ENCODE data around the gene GPRIN2.
"Not testable (repeated sequence)": the region's sequence is repeated elsewhere in the genome, so short reads cannot be mapped to it uniquely, and the experiment has no call there.

The GPRIN2 gene

DNA sequence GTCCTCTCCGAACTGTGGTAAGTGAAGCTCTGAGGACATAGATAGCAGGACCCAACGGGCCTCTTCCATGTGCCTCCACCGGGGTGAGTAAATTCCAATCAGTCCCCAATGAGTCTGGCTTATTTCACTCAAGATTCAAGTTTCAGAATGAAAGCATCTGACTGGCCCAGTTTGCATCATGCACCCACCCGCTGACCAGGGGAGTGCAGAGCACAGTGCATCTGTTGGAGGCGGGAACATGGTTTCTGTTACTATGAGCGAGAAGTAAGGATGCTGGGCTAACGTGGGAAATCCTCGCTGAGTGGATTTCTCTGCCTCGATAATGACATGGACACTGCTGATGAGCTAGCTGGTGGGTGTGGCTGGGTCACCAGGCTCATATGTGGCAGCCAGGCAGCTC, 10.7 kb upstream of the GPRIN2 start:
- DNase-seq (ENCODE audit: low read depth) = not testable (repeated sequence)

DNA sequence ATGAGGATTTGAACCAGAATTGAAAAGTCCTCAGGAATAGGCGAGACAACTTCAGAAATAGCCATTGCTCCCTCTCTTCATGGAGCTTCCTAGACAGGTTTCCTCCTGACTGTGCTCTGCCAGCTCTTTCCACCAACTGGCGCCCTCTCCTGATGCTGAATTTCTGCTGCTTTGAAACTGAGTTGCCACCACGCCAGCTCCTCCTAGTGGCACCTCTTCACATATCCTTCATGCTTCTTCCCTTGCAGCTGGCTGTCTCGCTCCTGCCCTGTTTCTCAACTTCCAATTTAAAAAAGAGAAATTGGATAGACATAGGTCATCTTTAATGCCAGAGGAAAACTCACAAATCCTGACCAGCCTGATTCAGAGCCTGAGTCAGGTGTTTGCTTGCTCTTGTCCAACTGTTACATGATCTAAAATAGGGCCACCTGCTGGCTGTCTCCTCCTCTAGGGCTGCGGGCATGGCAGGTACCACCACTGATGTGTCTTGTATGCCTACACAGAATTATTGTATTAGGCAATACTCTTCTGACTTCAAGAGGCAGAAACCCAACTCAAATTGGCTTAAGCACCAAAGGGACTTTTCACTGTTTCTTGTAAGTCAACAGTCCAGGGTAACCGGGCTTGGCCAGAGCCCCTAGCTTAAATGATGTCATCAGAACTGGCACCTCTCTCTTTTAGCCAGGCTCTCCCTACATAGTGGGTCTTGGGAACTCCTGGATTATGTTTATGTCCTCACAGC, 9.3 kb upstream of the GPRIN2 start:
- peak; percentile 31 for DNase-seq (ENCODE audit: low read depth)

DNA sequence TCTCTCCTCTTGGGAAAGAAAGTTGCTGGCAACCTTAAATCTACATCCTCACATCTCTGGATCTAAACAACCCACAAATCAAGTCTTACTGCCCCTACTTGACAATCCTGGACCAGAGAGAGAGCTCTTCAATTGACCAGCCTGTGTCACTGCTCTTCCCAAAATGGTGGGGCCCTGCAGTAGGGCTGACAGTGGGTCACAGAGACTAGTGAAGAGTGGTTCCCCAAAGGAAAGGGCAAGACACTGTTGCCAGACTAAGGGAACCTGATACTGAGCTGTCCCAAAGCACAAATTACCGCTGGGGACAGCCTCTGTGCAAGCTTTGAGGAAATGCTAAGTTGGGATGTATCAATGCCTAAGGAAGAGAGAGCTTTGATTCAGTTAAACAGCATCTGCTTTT, 4.5 kb upstream of the GPRIN2 start:
- no peak for DNase-seq (ENCODE audit: low read depth)

DNA sequence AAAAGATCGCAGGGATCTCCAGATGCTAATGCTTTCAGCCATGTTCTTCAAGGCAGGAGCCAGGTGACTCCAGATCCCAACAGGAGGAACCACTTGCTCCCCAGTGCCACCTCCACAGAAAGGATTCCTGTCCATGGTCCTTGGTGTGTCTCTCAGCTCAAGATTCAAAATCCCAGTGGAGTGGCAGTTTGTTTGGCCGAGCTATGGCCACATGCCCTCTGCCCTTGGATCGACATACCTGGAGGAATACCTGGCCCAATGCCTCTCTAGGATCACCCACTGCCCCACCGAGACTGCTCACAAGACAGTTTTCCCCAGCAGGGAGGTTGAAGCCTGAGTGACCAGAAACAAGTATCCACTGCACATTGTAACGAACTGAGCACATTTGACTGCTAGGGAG, 3.9 kb upstream of the GPRIN2 start:
- DNase-seq (ENCODE audit: low read depth) = no peak

DNA sequence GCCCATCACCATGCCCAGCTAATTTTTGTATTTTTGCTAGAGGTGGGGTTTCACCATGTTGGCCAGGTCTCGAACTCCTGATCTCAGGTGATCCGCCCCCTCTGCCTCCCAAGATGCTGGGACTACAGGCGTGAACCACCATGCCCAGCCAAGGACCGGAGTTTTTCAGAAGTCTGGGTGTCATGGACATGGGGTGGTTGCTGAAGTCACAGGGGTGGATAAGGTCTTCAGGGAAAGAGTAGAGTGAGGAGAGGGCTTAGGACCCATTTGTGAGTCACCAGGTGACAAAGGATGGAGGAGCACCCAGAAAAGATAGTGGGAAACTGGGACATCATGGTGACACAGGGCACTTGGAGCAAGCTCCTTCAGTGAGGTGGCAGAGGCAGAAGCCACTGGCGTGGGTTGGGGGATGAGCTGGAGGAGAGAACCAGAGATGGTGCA, 2.8 kb upstream of the GPRIN2 start:
- no peak for DNase-seq (ENCODE audit: low read depth)

DNA sequence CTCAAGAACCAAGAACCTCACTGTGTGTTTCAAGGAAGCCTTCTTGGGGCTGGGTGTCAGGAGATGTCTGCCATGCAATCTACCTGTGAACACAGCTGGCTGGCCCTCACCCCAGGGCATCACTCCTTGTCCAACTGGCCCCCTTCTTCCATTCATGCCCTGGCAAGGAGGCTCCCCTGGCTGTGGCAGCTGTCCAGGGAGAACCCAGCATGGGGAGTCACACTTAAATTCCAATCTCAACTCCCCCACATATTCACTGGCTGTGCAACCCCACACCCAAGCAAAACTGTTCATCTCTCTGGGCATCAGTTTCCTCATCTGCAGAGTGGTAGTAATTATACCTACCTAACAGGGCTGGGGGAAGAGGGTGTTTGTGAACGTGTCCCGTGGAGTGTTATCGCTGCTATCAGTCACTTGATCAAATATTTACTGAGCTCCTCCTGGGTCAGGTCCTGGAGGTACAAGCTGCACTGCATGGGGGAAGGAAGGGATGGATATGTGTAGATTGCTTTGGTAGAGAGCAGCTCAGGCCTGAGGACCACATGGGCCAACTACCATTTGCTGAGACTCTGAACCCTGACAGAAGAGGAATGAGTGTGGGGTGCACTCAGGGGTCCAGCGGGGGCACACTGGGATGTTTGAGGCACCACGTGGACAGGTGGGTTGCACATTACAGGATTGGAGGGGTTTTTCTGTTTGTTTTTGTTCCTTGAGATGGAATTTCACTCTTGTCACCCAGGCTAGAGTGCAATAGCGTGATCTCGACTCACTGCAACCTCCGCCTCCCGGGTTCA, 2.1 kb upstream of the GPRIN2 start:
- no peak for DNase-seq (ENCODE audit: low read depth)

DNA sequence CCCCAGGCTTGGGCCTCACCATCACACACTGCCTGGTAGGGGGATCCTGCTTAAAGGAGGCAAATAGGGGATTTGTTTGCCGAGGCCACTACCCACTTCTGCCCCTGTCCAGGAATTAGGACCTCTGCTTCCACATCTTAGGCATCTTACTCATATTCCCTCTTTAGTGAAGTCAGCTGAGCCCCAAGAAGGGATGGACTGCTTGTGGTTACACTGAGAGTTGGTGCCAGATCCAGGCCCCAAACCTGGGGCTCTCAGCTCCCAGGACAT, 1.6 kb upstream of the GPRIN2 start:
- DNase-seq (ENCODE audit: low read depth) = no peak

DNA sequence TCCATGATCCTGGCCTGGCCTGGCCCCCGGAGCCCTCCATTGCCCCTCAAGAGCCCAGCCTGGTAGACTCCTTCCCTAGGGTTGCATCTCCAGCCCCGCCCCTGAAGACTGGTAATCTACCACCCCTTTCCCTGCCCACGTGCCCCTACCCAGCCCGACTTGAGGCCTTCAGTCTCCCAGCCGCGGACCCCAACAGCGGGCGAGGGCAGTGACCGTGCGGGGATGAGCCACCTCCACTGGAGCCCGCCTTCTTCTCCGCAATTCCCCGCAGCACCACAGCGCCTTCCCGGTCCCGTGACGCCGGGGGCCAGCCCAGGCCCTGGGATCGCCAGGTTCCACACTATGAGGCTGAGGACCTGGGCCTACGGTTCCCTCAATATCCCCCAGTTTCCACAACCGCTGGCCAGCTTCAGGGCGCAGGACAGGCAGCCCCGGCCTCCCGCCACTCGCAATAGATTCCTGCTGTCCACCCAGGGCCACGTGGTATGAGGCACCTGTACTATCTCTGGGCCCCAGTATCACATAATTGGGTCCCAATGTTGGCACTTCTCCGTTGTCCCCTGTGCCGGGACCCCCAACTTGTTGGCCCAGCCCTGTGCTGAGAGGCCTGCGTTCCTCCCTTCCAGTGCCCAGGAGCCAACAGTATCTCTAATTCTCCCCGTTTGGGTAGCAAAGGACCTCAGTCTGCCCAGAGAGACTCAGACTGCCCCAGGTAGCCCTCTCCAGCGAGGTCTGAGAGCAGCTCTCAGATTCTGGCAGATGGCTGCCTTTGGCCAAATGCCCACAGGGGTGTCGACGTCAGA, 1.1 kb upstream of the GPRIN2 start:
- no peak for DNase-seq (ENCODE audit: low read depth)

DNA sequence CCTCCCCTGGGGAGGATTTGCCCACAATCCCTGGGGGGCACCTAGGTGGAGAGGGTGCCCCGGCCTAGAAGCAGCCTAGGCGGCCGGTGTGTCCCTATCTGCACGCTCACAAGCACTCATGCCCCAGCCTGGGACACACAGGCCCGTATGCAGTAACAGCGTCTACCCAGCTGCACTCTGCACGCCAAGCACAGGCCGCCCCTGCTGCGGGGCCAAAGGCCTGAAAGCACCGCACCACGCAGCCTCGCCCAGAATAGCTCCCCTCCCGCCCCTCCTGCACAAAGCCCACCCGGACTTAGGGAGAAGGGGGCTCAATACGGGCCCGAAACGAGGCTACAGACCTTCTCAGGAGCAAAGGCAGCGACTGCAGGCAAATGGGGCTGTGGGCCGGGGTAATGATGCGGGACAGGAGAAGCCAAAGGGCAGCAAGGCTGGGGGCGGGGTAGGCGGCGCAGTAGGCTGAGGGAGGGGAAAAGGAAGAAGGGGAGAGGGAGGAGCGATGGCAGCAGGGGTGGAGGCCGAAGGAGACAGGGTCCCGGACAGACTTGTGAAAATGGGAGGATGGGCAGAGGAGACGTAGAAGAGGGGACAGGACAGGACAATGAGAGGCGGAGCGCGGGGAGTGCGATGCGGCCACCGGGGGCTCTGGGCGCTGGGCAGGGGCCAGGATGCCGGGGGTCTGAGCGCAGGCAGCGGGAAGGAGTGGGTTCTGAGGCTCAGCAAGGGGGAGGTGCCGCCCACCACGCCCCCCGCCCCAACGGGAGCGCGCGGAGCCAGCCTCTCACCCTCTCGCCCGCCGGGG, 544 bp downstream of the GPRIN2 start:
- no peak for DNase-seq (ENCODE audit: low read depth)

DNA sequence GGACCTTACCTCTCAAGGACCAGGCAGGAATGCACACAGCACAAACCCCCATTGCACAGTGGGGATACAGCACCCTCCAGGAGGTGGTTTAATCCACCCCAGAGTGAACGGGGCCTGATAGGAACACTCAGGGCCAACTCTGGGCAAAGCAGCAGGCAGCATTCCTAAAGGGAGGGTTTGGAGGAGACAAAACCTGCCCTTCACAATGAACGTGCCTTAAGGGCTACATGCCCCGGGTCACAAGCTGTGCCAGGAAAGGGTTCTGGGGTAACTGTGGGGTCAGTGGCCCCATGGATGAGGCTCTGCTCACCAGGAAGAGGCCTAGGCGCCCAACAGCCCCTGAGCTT, 1.1 kb downstream of the GPRIN2 start:
- DNase-seq (ENCODE audit: low read depth) = no peak

DNA sequence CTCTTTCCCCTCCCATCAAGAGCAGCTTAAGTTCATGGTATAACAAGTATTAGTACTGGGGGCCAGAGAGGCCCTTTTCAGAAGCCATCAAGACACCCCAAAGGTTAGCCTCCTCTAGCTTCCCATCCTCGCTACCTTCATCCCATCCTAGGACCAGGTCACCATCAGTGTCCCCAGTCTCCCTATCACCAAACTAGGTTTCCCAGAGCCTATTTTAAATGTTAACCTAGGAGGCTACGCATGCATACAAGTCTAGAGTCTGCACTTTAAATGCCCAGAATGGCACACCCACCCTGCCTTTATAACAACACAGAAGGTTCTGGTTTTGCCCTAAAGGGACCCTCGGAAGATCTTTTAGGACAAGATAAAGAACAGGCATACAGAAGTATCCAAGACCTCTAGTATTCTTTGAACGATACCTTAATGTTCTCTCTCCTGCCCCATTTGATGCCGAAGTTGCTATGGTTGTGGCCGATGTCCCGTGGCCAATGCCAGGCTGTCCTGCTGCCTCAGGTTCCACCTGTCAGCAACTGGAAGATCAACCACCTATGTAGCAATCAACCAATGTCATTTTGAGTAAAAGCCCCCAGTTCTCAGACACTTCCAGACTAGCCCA, 2.2 kb downstream of the GPRIN2 start:
- DNase-seq (ENCODE audit: low read depth) = no peak

DNA sequence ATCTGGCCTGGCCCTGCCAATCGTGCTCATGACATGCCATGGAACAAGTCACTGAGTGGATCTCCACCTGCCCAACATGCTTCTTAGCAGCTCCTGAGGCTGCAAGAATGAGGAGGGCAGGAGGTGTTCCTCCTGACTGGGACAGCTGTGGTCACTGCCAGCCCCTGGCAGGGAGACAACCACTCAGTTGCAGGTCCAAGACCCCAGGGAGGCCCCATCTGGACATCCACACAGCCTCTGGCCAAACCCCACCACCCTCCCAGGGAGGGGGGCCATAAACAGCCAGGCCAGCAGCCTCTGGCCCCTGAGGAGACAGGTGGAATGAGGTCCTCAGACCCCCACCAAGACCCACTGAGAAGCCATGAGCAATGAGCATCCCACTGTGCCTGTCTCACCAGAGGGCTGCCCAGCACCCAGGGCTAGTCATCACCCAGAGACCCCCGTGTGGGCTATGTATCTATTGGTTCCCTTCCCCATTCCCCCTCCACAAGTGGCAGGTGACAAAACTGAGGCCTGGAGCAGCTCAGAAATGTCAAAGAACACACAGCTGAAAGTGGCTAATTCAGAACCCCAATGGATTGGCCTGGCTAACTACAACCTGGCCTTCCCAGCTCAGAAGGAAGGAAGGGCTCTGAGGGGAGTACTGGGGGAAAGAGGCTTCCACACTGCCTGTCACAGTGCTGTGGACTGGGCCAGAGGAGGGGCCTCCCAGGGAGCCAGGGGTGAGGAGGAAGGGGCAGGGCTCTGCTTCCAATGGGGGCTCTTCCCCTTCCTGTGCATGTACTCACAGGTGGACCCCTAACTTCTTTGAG, 3.0 kb downstream of the GPRIN2 start:
- no peak for DNase-seq (ENCODE audit: low read depth)

DNA sequence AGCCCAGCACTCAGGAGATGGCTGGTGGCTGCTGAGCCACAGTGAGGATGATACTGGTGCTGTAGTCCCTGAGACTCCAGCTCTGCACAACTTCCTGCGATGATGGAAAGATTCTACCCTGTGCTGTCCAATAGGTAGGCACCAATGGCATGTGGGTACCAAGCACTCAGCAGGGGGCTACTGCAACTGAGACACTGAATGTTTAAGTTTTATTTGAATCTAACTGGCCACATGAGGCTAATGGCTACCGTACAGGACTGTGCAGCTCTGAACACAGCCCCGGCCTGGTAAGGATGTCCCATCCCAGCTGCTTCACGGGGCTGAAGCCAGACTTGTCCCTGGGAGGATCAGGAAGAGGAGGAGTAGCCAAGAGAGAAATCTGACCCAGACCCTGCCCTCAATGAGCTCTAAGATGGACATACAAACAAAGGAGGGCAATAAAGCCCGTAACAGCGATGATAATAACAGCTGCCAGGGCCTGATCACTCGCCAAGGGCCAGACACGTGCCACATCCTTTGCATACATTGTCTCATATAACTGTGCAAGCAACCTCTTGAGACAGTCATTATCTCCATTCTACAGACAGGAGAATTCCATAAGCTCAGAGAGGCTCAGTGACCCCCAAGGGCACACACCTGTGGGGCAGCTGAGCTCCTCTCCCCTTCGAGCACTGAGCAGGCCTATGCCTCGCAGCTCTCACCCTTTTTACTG, 3.8 kb downstream of the GPRIN2 start:
- DNase-seq (ENCODE audit: low read depth) = no peak

DNA sequence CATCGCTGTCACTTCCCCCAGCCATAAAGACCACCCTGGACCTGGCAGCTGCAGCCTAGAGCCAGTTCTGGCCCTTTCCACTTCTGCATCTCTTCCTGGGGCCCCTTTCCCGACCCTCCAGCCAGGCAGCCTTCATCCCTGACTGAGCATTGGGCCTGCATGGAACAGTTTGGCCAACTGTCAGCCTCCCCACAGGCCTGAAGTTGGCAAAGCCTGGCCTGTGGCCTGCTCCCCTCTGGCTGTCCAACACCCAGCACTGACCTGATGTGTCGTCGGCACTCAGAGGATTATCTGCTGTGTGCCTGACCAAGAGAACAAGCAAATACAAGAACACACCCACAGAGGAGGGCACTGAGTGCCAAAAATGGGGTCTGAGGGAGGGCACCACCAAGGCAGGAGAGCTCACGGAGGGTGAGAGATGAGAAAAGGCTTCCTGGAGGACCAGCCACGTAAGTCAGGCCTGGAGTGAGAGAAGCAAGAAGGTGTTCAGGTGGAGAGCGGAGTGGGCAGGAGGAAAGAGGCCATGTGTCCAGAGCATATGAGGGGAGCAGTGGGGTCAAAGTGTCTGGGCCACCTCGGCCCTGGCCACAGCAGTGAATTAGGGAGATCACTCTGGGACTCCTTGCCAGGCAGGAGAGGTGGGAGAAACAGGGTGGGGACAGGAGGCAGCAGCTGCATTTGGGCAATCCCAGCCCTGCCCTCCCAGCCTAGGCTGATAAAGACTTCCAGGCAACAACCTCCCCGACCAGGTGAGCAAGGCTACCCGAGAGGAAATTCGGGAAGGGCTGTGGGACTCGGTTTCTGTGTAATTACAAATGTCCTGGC, 4.5 kb downstream of the GPRIN2 start:
- no peak for DNase-seq (ENCODE audit: low read depth)

DNA sequence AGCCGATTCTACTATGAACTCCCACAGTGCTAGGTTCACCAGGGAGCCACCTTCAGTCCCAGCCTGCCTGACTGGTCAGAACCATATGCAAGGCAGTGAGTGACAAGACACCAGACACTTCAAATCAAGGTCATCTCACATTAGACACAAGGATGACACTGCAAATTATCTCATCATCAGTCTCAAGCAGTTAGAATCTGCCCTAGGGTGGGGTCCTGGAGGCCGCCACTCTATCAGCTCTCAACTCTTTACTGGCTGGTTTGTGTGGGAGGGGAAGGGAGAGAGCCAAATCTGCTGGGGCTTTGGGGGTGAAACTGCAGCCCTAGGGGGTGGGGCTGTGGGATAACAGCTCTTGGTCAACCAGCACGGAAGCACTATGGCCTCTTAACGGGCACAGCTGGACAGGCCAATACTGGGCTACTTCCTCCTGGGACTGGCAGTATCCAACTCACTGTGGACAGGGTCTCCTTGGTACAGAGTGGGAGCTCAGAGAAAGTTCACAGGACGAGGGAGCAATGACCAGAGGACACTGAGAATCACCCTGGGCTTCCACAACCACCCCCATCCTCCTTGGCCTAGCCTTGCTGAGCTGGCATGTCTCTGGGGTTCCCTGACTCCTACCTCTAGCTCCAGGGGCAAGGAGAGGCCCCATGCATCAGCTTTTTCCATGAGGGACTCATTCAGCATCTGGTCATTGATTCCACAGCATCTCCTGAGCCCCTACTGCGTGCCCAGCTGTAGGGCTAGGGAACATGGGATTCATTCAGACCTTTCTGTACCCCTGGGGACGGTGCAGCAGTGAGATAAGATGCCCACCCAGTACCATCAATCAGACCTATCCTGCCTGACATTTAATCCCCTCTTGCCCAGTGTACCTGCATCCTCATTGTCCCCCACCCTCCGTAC, 5.4 kb downstream of the GPRIN2 start:
- DNase-seq (ENCODE audit: low read depth) = no peak

DNA sequence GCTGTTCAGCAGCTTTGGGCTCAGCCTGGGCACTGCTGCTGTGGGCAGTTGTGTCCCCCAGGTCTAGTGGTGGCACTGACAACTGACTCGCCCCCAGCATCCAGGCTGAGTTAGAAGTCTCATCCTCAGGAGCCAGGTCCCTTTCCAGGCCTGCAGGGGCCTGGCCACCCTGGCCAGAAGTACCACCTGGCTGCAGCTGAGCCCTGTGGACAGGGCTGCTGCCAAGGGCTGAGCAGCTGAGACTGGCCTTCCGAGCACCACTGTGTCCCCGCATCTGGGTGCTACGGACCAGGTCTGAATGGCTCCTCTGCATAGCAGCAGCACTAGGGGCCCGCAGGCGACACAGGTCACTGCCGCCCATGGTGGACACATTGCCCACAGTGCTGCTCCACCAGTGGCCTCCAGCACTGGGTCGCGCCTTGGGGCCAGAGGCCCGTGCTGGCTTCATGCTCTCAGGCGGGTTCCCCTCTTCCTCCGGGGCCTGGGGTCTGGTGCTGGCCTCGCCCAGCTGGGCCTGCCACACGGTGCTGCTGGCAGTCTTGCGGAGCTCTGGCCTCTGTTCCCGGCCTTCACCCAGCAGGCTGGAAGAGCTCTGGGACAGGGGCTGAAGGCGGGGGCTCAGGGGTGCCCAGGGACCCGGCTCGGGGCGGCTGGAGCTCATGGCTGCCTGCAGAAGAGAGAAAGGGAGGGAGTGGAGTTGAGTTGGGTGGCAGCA, 6.2 kb downstream of the GPRIN2 start:
- no peak for DNase-seq (ENCODE audit: low read depth)

DNA sequence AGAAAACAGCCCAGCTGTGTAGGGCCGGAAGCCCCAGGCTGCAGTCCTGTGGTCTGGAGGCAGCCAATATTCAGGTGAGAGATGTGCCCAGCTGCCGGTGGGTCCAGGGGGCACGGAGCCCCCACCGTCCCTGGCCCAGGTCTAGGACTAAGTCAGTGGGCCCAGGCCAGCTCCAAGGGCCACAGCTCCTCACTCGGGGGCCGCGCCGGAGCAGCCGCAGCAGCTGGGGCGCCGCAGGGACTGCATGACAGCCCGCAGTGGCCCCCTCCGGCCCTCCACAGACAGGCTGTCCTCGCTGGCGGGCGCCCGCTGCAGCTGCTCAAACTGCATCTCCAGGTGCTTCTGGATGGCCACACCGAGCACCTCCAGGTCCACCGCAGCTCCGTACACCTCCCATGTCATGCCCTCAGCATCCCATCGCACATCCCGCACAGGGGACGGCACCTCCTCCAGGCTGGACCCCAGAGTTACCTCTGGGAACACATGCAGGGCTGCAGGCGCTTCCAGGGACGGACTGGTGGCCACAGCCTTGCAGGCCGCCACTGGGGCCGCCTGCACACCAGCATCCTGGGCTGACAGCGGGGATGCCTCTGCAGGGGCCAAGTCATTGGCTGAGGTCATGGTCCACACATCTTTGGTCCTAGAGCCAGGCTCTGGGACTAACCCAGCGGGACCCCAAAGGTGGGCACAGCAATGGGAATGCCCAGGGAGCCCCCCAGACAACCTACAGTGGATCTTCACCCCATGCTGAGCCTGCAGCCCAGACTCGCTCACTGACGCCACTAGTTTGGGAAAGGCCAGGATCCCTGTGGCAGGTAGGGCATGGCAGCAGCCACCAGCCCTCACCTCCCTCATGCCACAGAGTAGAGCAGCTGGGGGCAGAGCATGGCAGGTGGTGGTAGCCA, 7.0 kb downstream of the GPRIN2 start:
- DNase-seq (ENCODE audit: low read depth) = no peak
